Esophagus muscularis mucosa (tissue), 3 donors: Measurements from ENCODE around the gene TEC.

Experiments
- EP300 ChIP-seq: sonication (generic); formaldehyde crosslinking; IDR thresholded peaks from one replicate; pipeline ENCODE4 v1.6.1; 2017; ENCODE audit warnings: antibody characterized with exemption
- TF ChIP-seq, protein P1 (sequence below), 3 experiments: fragments of 200-600 bp in 2 of 3; fragments of 450-650 bp in 1 of 3; sonication (generic) in 2 of 3; IDR thresholded peaks; one replicate each; pipeline ENCODE4 v1.5.1; 2017 to 2019; ENCODE audit warnings: antibody characterized with exemption in 3 of 3, mild to moderate bottlenecking in 2 of 3, moderate library complexity in 1 of 3

DNA sequence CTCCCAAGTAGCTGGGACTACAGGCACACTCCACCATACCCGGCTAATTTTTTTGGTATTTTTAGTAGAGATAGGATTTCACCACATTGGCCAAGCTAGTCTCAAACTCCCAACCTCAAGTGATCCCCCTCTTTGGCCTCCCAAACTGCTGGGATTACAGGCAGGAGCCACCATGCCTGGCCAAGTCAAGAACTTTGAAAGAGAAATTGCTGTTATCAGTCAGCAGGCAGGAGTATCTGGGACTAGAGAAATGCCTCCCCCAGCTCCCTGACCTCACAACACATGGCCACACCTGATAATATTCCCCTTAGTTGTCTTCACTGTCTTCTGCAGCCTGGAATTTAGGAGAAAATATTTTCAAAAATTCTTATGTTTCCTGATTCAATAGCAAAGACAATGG lies 143.0 kb downstream of the TEC start:
- TF ChIP-seq, protein P1, sequence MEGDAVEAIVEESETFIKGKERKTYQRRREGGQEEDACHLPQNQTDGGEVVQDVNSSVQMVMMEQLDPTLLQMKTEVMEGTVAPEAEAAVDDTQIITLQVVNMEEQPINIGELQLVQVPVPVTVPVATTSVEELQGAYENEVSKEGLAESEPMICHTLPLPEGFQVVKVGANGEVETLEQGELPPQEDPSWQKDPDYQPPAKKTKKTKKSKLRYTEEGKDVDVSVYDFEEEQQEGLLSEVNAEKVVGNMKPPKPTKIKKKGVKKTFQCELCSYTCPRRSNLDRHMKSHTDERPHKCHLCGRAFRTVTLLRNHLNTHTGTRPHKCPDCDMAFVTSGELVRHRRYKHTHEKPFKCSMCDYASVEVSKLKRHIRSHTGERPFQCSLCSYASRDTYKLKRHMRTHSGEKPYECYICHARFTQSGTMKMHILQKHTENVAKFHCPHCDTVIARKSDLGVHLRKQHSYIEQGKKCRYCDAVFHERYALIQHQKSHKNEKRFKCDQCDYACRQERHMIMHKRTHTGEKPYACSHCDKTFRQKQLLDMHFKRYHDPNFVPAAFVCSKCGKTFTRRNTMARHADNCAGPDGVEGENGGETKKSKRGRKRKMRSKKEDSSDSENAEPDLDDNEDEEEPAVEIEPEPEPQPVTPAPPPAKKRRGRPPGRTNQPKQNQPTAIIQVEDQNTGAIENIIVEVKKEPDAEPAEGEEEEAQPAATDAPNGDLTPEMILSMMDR (IDR thresholded peaks at IDR 0.05): no peak
- TF ChIP-seq EP300: no peak
